MM.1S (cell line): ENCODE results near the gene ENOX1.

ENCODE experiments used
- EZH2 ChIP-seq: fragments of 300-600 bp; sonication (generic); optimal IDR thresholded peaks from 2 replicates; pipeline ENCODE3; 2017; ENCODE audit warnings: low read depth, mild to moderate bottlenecking, antibody characterized with exemption, low read length, mixed read lengths
- TF ChIP-seq, protein P1 (sequence below): fragments of 300-600 bp; sonication (generic); IDR thresholded peaks from 2 replicates; pipeline ENCODE4 v1.5.1; 2016; ENCODE audit warnings: antibody characterized with exemption, low read length, mixed read lengths

DNA sequence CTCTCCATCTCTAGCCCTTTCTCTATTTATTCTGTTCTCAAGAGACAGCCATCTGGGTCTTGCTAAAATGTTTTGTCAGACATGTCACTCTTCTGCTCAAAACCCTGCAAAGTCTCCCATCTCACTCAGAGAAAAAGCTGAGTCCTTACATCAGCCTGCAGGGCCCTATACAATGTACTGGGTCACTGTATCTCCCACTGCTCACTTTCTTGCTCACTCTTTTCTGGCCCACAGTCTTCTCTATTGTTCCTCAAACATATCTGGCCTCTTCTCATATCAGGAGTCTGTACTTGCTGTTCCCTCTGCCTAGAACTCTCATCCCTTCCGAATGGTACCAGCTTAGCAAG is 189.2 kb downstream of the ENOX1 start:
- no peak for TF ChIP-seq EZH2
- TF ChIP-seq, protein P1, sequence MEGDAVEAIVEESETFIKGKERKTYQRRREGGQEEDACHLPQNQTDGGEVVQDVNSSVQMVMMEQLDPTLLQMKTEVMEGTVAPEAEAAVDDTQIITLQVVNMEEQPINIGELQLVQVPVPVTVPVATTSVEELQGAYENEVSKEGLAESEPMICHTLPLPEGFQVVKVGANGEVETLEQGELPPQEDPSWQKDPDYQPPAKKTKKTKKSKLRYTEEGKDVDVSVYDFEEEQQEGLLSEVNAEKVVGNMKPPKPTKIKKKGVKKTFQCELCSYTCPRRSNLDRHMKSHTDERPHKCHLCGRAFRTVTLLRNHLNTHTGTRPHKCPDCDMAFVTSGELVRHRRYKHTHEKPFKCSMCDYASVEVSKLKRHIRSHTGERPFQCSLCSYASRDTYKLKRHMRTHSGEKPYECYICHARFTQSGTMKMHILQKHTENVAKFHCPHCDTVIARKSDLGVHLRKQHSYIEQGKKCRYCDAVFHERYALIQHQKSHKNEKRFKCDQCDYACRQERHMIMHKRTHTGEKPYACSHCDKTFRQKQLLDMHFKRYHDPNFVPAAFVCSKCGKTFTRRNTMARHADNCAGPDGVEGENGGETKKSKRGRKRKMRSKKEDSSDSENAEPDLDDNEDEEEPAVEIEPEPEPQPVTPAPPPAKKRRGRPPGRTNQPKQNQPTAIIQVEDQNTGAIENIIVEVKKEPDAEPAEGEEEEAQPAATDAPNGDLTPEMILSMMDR = no peak
